Uterus (tissue), 4 donors: ENCODE measurements around the gene ANKRD29. TPM values are rescaled to one million over a fixed set of nuclear protein-coding genes. Genes with fewer than 3 reads are reported as not detected.
"Not testable (repeated sequence)": the region's sequence is repeated elsewhere in the genome, so short reads cannot be mapped to it uniquely, and the experiment has no call there.

ENCODE experiments used
- DNase-seq, 2 donors: peaks; one replicate each; pipeline ENCODE4 v3.0.0-alpha.2; 2019 to 2020
- H3K27ac ChIP-seq, 2 donors: fragments of 200-600 bp; sonication (generic); 1 replicate in 1 of 2; 2 replicates in 1 of 2; pipeline ENCODE4 v1.5.1; 2016 to 2018
- H3K27me3 ChIP-seq, 2 donors: fragments of 200-600 bp; sonication (generic); one replicate each; pipeline ENCODE4 v1.5.1; 2018 to 2019; ENCODE audit warnings: control low read depth in 1 of 2
- H3K36me3 ChIP-seq, 2 donors: fragments of 200-600 bp; sonication (generic); one replicate each; pipeline ENCODE4 v1.5.1; 2019; ENCODE audit warnings: control low read depth in 1 of 2
- H3K4me1 ChIP-seq, 2 donors: fragments of 200-600 bp; sonication (generic); one replicate each; pipeline ENCODE4 v1.5.1; 2018 to 2019; ENCODE audit warnings: control low read depth in 1 of 2
- H3K4me3 ChIP-seq, 2 donors: fragments of 200-600 bp; sonication (generic); 1 replicate in 1 of 2; 2 replicates in 1 of 2; pipeline ENCODE4 v1.5.1; 2018 to 2019; ENCODE audit warnings: mild to moderate bottlenecking in 1 of 2
- H3K9me3 ChIP-seq, 2 donors: fragments of 200-600 bp; sonication (generic); one replicate each; pipeline ENCODE4 v1.5.1; 2019; ENCODE audit warnings: control low read depth in 1 of 2
- CTCF ChIP-seq, 4 experiments: fragments of 200-600 bp in 2 of 4; fragments of 450-650 bp in 2 of 4; sonication (generic) in 2 of 4; IDR thresholded peaks; one replicate each; pipeline ENCODE4 v1.5.1; 2016 to 2019; ENCODE audit warnings: antibody characterized with exemption in 4 of 4, mild to moderate bottlenecking in 2 of 4, moderate library complexity in 1 of 4
- POLR2A ChIP-seq, 2 donors: fragments of 450-650 bp; IDR thresholded peaks; one replicate each; pipeline ENCODE4 v1.6.1; 2016; ENCODE audit warnings: antibody characterized with exemption in 2 of 2, mild to moderate bottlenecking in 1 of 2, moderate library complexity in 1 of 2
- intact Hi-C: fragments of 100-400 bp; cut with DNase I; formaldehyde crosslinking; loops from one replicate; pipeline ENCODE4 v1.15.1; 2023; ENCODE audit warnings: low total_unique reads
- total RNA-seq, 4 donors: library from RNA; depleted of rRNA in 3 of 4; stranded (reverse); fragments of >200 nt in 3 of 4; gene quantifications; one replicate each; pipeline versions ENCODE4 v1.1.0 to v1.2.4, GENCODE V29; 2014 to 2023
- donor health status: DM: yes; HTN: yes; CAD: no.

ANKRD29 gene
- total RNA-seq, 4 donors from 2014 or later, result 10.8 to 33.4 (median 15.9) TPM

- TF ChIP-seq CTCF (IDR thresholded peaks at IDR 0.05), result no peak
- TF ChIP-seq POLR2A (IDR thresholded peaks at IDR 0.05), result no peak
- intact Hi-C loops, result no loop called here
- no peaks in the 10 kb centered on the region for H3K4me1 ChIP-seq
- DNase-seq, result no peak
- no peak overlapping the region for H3K27ac ChIP-seq
- H3K36me3 ChIP-seq, result no peaks in the 10 kb centered on the region
- H3K9me3 ChIP-seq, result no peaks in the 10 kb centered on the region
- no peaks in the 10 kb centered on the region for H3K27me3 ChIP-seq
- no peak overlapping the region for H3K4me3 ChIP-seq
These were observed 83.6 kb downstream of the ANKRD29 start for GRCh38 chr18:23578891-23579653.

DNA sequence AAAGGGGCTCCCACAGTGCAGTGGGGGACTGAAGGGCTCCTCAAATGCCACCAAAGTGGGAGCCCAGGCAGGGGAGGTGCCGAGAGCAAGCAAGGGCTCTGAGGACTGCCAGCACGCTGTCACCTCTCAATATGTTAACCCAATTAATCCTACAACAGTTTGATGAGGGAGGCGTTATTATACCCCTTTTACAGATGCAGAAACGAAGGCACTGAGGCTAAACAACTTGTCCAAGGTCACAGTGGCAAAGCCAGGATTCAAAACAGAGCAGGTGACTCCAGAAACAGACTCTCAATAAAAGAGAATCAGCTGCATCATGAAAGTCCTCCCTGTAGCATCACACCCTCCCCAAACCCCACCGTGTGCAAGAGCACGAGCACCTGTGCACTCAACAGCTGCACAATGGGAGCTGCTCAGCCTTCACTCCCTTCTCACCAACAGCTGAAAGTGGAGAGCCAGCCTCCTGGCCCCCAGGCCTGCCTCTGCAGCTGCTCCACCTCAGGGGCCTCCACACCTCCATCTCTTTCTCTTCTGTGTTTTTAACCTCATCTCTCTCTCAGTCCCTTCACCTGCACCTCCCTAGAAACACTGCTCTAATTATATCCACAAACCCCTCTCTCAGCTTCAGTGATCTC, 84.5 kb downstream of the ANKRD29 start:
- DNase-seq, result no peak
- Histone ChIP-seq H3K27me3 (no peaks in the 10 kb centered on the region), H3K36me3 (no peaks in the 10 kb centered on the region), H3K27ac (no peak overlapping the region), H3K4me1 (peaks cover 0 to 5% of the 10 kb centered on the region in 2 donors), H3K4me3 (no peak overlapping the region), H3K9me3 (no peaks in the 10 kb centered on the region)
- TF ChIP-seq POLR2A (IDR thresholded peaks at IDR 0.05), result no peak
- TF ChIP-seq CTCF (IDR thresholded peaks at IDR 0.05), result no peak
- intact Hi-C loops, result no loop called here

DNA sequence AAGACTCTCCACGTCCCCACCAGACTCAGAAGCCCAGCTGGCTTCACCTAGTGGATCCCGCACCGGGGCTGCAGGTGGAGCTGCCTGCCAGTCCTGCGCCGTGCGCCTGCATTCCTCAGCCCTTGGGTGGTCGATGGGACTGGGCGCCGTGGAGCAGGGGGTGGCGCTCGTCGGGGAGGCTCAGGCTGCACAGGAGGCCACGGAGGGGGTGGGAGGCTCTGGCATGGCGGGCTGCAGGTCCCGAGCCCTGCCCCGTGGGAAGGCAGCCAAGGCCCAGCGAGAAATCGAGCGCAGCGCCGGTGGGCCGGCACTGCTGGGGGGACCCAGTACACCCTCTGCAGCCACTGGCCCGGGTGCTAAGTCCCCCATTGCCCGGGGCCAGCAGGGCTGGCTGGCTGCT, 85.2 kb downstream of the ANKRD29 start:
- H3K27me3 ChIP-seq, H3K4me1 ChIP-seq, H3K4me3 ChIP-seq, H3K9me3 ChIP-seq, DNase-seq, H3K36me3 ChIP-seq, H3K27ac ChIP-seq, intact Hi-C loops: not testable (repeated sequence)

- TF ChIP-seq CTCF (IDR thresholded peaks at IDR 0.05) (no peak), POLR2A (IDR thresholded peaks at IDR 0.05) (no peak)
- H3K27ac ChIP-seq, result no peak overlapping the region
- intact Hi-C loops, result no loop called here
- H3K27me3 ChIP-seq, result no peaks in the 10 kb centered on the region
- H3K9me3 ChIP-seq, result no peaks in the 10 kb centered on the region
- no peaks in the 10 kb centered on the region for H3K36me3 ChIP-seq
- H3K4me3 ChIP-seq, result no peak overlapping the region
- no peak for DNase-seq
- peaks cover 0 to 5% of the 10 kb centered on the region in 2 donors for H3K4me1 ChIP-seq
These were observed 87.4 kb downstream of the ANKRD29 start for GRCh38 chr18:23575309-23575651.

- Histone ChIP-seq H3K27ac (peak overlapping the region in 1 of 2 donors; percentile 44), H3K4me3 (no peak overlapping the region), H3K27me3 (no peaks in the 10 kb centered on the region), H3K4me1 (peaks cover 0 to 5% of the 10 kb centered on the region in 2 donors), H3K36me3 (no peaks in the 10 kb centered on the region), H3K9me3 (no peaks in the 10 kb centered on the region)
- DNase-seq, result no peak
- TF ChIP-seq CTCF (IDR thresholded peaks at IDR 0.05), result no peak
- no peak for TF ChIP-seq POLR2A (IDR thresholded peaks at IDR 0.05)
- intact Hi-C loops, result no loop called here
These were observed 88.0 kb downstream of the ANKRD29 start for GRCh38 chr18:23574611-23575308.
